H1 (cell line): ENCODE measurements around the gene WDR27. TPM values are rescaled to one million over a fixed set of nuclear protein-coding genes. Genes with fewer than 3 reads are reported as not detected.

ENCODE experiments used
- CTCF ChIA-PET: fragments of 300-600 bp; sonication (Branson Sonifier 250); formaldehyde crosslinking; loops from one replicate; lab custom pipeline; 2021; ENCODE audit not compliant: partially characterized antibody; lab: Charles Lee
- POLR2A ChIA-PET: fragments of 300-600 bp; sonication (Branson Sonifier 250); formaldehyde crosslinking; loops from one replicate; lab custom pipeline; 2021; ENCODE audit warnings: inconsistent platforms; ENCODE audit not compliant: partially characterized antibody; lab: Charles Lee
- DNase-seq, 2 experiments: peaks; one replicate each; pipeline versions ENCODE4 v3.0.0 to v3.0.0-alpha.2; 2010 to 2022; ENCODE audit warnings: low spot score in 2 of 2, low read depth in 1 of 2, mixed read lengths in 1 of 2
- FAIRE-seq: peaks from 2 replicates; lab custom pipeline; 2011; peaks lifted over from hg19 to GRCh38; lab: Jason Lieb, UNC
- H2AFZ ChIP-seq: 2 replicates; pipeline ENCODE4 v1.8.1; 2012; ENCODE audit warnings: low read length, inconsistent platforms
- H2AK5ac ChIP-seq: 2 replicates; pipeline ENCODE4 v1.6.1; 2013; ENCODE audit warnings: low read depth, low read length
- H2BK120ac ChIP-seq: replicated peaks from 2 replicates; pipeline ENCODE3; 2013; ENCODE audit warnings: low read depth, low read length, inconsistent platforms
- H2BK12ac ChIP-seq: 2 replicates; pipeline ENCODE4 v1.6.1; 2013; ENCODE audit warnings: low read depth, low read length
- H2BK15ac ChIP-seq: 2 replicates; pipeline ENCODE4 v1.6.1; 2013; ENCODE audit warnings: low read length
- H2BK20ac ChIP-seq: 2 replicates; pipeline ENCODE4 v1.6.1; 2013; ENCODE audit warnings: low read length
- H2BK5ac ChIP-seq: 2 replicates; pipeline ENCODE4 v1.6.1; 2013; ENCODE audit warnings: low read depth, low read length
- H3K14ac ChIP-seq: 2 replicates; pipeline ENCODE4 v1.6.1; 2013; ENCODE audit warnings: inconsistent platforms; ENCODE audit not compliant: insufficient read length
- H3K18ac ChIP-seq: 2 replicates; pipeline ENCODE4 v1.6.1; 2013; ENCODE audit warnings: low read length; ENCODE audit errors: extremely low read depth
- H3K23ac ChIP-seq: 2 replicates; pipeline ENCODE4 v1.6.1; 2013; ENCODE audit warnings: inconsistent platforms; ENCODE audit not compliant: insufficient read length
- H3K23me2 ChIP-seq: 2 replicates; pipeline ENCODE4 v1.6.1; 2013; ENCODE audit warnings: low read depth, low read length
- H3K27ac ChIP-seq: 2 replicates; pipeline ENCODE4 v1.6.1; 2011; ENCODE audit warnings: low read depth, low read length, inconsistent platforms
- H3K27me3 ChIP-seq, 4 experiments: replicated peaks in 1 of 4; 1 replicate in 1 of 4; 2 replicates in 3 of 4; pipeline versions ENCODE4 v1.6.1 to v1.8.1; 2011 to 2013; ENCODE audit warnings: low read length in 3 of 4, mild to moderate bottlenecking in 3 of 4, inconsistent platforms in 2 of 4, mixed read lengths in 2 of 4, moderate library complexity in 1 of 4; ENCODE audit not compliant: control insufficient read depth in 3 of 4, insufficient read depth in 3 of 4; ENCODE audit errors: extremely low read depth in 1 of 4
- H3K36me3 ChIP-seq, 4 experiments: 2 replicates each; pipeline versions ENCODE4 v1.6.1 to v1.8.1; 2011 to 2013; ENCODE audit warnings: mild to moderate bottlenecking in 4 of 4, low read length in 3 of 4, moderate library complexity in 2 of 4, control low read depth in 1 of 4, inconsistent platforms in 1 of 4; ENCODE audit not compliant: insufficient read depth in 4 of 4, control insufficient read depth in 2 of 4
- H3K4ac ChIP-seq: replicated peaks from 2 replicates; pipeline ENCODE3; 2013; ENCODE audit warnings: low read length, low read depth, mixed read lengths, inconsistent platforms; ENCODE audit not compliant: insufficient read length
- H3K4me1 ChIP-seq, 4 experiments: replicated peaks in 1 of 4; 1 replicate in 1 of 4; 2 replicates in 3 of 4; pipeline versions ENCODE4 v1.6.1 to v1.8.1; 2011 to 2013; ENCODE audit warnings: low read length in 3 of 4, inconsistent platforms in 2 of 4, mixed read lengths in 1 of 4; ENCODE audit not compliant: insufficient read depth in 4 of 4, control insufficient read depth in 3 of 4
- H3K4me2 ChIP-seq, 2 experiments: 2 replicates each; pipeline versions ENCODE4 v1.6.1 to v1.8.1; 2011 to 2013; ENCODE audit warnings: low read depth in 2 of 2, low read length in 2 of 2, control low read depth in 1 of 2, inconsistent platforms in 1 of 2, mild to moderate bottlenecking in 1 of 2; ENCODE audit not compliant: insufficient read depth in 1 of 2
- H3K4me3 ChIP-seq, 4 experiments: fragments of 200-600, 300-600 bp in 1 of 4; sonication (generic), shearing (Covaris generic), sonication (Bioruptor Twin) in 1 of 4; 2 replicates each; pipeline versions ENCODE4 v1.5.1 to v1.8.1; 2011 to 2016; ENCODE audit warnings: low read length in 4 of 4, low read depth in 3 of 4, control low read depth in 2 of 4, inconsistent platforms in 2 of 4, mild to moderate bottlenecking in 2 of 4, mixed read lengths in 1 of 4, moderate library complexity in 1 of 4; ENCODE audit not compliant: insufficient read depth in 2 of 4; ENCODE audit errors: extremely low read depth in 1 of 4
- H3K56ac ChIP-seq: replicated peaks from 2 replicates; pipeline ENCODE3; 2013; ENCODE audit warnings: low read depth, mild to moderate bottlenecking, mixed read lengths, low read length, inconsistent platforms; ENCODE audit not compliant: insufficient read length
- H3K79me1 ChIP-seq: 2 replicates; pipeline ENCODE4 v1.6.1; 2013; ENCODE audit warnings: low read depth, low read length, control low read depth
- H3K79me2 ChIP-seq, 2 experiments: 2 replicates each; pipeline versions ENCODE4 v1.6.1 to v1.8.1; 2012 to 2013; ENCODE audit warnings: low read length in 2 of 2, mild to moderate bottlenecking in 2 of 2, inconsistent platforms in 1 of 2; ENCODE audit not compliant: insufficient read depth in 2 of 2, control insufficient read depth in 1 of 2
- H3K9ac ChIP-seq, 4 experiments: replicated peaks in 1 of 4; 1 replicate in 1 of 4; 2 replicates in 3 of 4; pipeline versions ENCODE4 v1.6.1 to v1.8.1; 2011 to 2013; ENCODE audit warnings: low read depth in 3 of 4, low read length in 3 of 4, control low read depth in 2 of 4, mild to moderate bottlenecking in 2 of 4, moderate library complexity in 2 of 4, inconsistent platforms in 1 of 4; ENCODE audit errors: extremely low read depth in 1 of 4
- H3K9me3 ChIP-seq, 2 experiments: 2 replicates each; pipeline versions ENCODE4 v1.6.1 to v1.8.1; 2012 to 2013; ENCODE audit warnings: mild to moderate bottlenecking in 2 of 2, moderate library complexity in 2 of 2, control low read depth in 1 of 2, inconsistent platforms in 1 of 2, low read depth in 1 of 2, low read length in 1 of 2, mixed read lengths in 1 of 2; ENCODE audit not compliant: insufficient read depth in 2 of 2
- H4K20me1 ChIP-seq, 2 experiments: replicated peaks in 1 of 2; 2 replicates each; pipeline versions ENCODE3 to v1.8.1; 2011 to 2013; ENCODE audit warnings: inconsistent platforms in 2 of 2, low read length in 2 of 2, mild to moderate bottlenecking in 1 of 2; ENCODE audit not compliant: insufficient read depth in 2 of 2, control insufficient read depth in 1 of 2
- H4K5ac ChIP-seq: 2 replicates; pipeline ENCODE4 v1.6.1; 2013; ENCODE audit warnings: low read length, low read depth, mixed read lengths, inconsistent platforms; ENCODE audit not compliant: insufficient read length
- H4K8ac ChIP-seq: 2 replicates; pipeline ENCODE4 v1.8.0; 2013; ENCODE audit warnings: mild to moderate bottlenecking, moderate library complexity, low read length, inconsistent platforms; ENCODE audit not compliant: insufficient read depth; ENCODE audit errors: extremely low read depth
- H4K91ac ChIP-seq: replicated peaks from 2 replicates; pipeline ENCODE3; 2013; ENCODE audit warnings: low read length, mixed read lengths, inconsistent platforms; ENCODE audit not compliant: insufficient read length
- BACH1 ChIP-seq: IDR thresholded peaks from 2 replicates; pipeline ENCODE4 v1.6.1; 2012; ENCODE audit warnings: low read length, improper control_type of control experiment
- CBX8 ChIP-seq: fragments of 300-800, 300-1000 bp; sonication (generic); IDR thresholded peaks from 2 replicates; pipeline ENCODE4 v1.7.1; 2016; ENCODE audit warnings: low read depth, low read length, borderline replicate concordance
- CEBPB ChIP-seq: IDR thresholded peaks from 2 replicates; pipeline ENCODE4 v1.6.1; 2012; ENCODE audit warnings: low read depth, low read length
- CHD1 ChIP-seq: IDR thresholded peaks from 2 replicates; pipeline ENCODE4 v1.6.1; 2012; ENCODE audit warnings: low read depth, low read length, improper control_type of control experiment
- CTCF ChIP-seq, 3 experiments: IDR thresholded peaks; 1 replicate in 2 of 3; 2 replicates in 1 of 3; pipeline versions ENCODE4 v1.5.1 to v1.6.1; 2011; ENCODE audit warnings: low read length in 3 of 3, mild to moderate bottlenecking in 3 of 3, inconsistent platforms in 2 of 3, low read depth in 1 of 3, moderate library complexity in 1 of 3; ENCODE audit not compliant: insufficient read depth in 1 of 3; ENCODE audit errors: control extremely low read depth in 1 of 3
- EP300 ChIP-seq, 2 experiments: IDR thresholded peaks; 1 replicate in 1 of 2; 2 replicates in 1 of 2; pipeline ENCODE4 v1.6.1; 2011 to 2012; ENCODE audit warnings: low read depth in 2 of 2, low read length in 2 of 2, mild to moderate bottlenecking in 2 of 2, borderline replicate concordance in 1 of 2, inconsistent platforms in 1 of 2, moderate library complexity in 1 of 2
- KDM4A ChIP-seq: IDR thresholded peaks from one replicate; pipeline ENCODE4 v1.7.1; 2012; ENCODE audit warnings: low read depth, mild to moderate bottlenecking, moderate library complexity, low read length, inconsistent platforms; ENCODE audit not compliant: severe bottlenecking
- MAFK ChIP-seq: IDR thresholded peaks from 2 replicates; pipeline ENCODE4 v1.6.1; 2012; ENCODE audit warnings: low read depth, mild to moderate bottlenecking, improper control_type of control experiment, low read length
- SIRT6 ChIP-seq: IDR thresholded peaks from one replicate; pipeline ENCODE4 v1.7.1; 2012; ENCODE audit warnings: low read length, inconsistent platforms
- SRF ChIP-seq: IDR thresholded peaks from 2 replicates; pipeline ENCODE4 v1.6.1; 2011; ENCODE audit warnings: mild to moderate bottlenecking, low read depth, low read length, moderate library complexity
- TCF12 ChIP-seq: IDR thresholded peaks from 2 replicates; pipeline ENCODE4 v1.6.1; 2011; ENCODE audit warnings: low read depth, mild to moderate bottlenecking, low read length
- WGBS, 2 experiments: shearing (Covaris generic) in 1 of 2; methylation state at CpG; one replicate each; pipeline versions ENCODE4 v1.1.6 to v1.1.7; 2013 to 2015; ENCODE audit warnings: low lambda C conversion rate in 2 of 2, mixed read lengths in 2 of 2, inconsistent platforms in 1 of 2, low coverage in 1 of 2, missing lambda C conversion rate in 1 of 2; ENCODE audit not compliant: insufficient replicate concordance in 2 of 2, insufficient coverage in 1 of 2, insufficient read length in 1 of 2; ENCODE audit errors: extremely low coverage in 1 of 2, missing lambda C conversion rate in 1 of 2; 5-methylcytosine and 5-hydroxymethylcytosine counted together
- polyA plus RNA-seq, 7 experiments: library from polyadenylated mRNA; depleted of rRNA in 3 of 7; stranded (reverse) in 5 of 7; unstranded in 2 of 7; fragments of >200 nt in 5 of 7; fragments of 200-250 nt in 2 of 7; gene quantifications; 1 replicate in 5 of 7; 2 replicates in 1 of 7; 4 replicates in 1 of 7; pipeline versions ENCODE4 v1.2.1 to v1.2.3, GENCODE V29; 2011 to 2013; ENCODE audit warnings: missing spikeins in 2 of 7, mixed read lengths in 2 of 7
- total RNA-seq: library from RNA; stranded (reverse); fragmentation: NEBNext Ultra II Directional; extraction: Animal tissue kit (Norgen Biotek cat#: 25700); gene quantifications from 2 replicates; pipeline ENCODE4 v1.2.1, GENCODE V29; 2021

WDR27 gene
- total and polyA plus RNA-seq, 2 of the 8 experiments (the other 6 are each of a cell fraction or from before 2014, with no cell fraction given) = 53.6 to 68.6 TPM

- Histone ChIP-seq H3K79me2 (no peaks in the 10 kb centered on the region), H3K9ac (no peak overlapping the region), H3K79me1 (no peaks in the 10 kb centered on the region), H2BK20ac (no peak overlapping the region), H3K27ac (no peak overlapping the region), H4K8ac (no peak overlapping the region), H4K5ac (no peak overlapping the region), H3K27me3 (no peaks in the 10 kb centered on the region), H3K4me2 (no peak overlapping the region), H3K4ac (no peak overlapping the region), H2BK120ac (no peak overlapping the region), H3K4me3 (no peak overlapping the region), H3K14ac (no peak overlapping the region), H3K4me1 (no peaks in the 10 kb centered on the region), H2BK5ac (no peak overlapping the region), H4K91ac (no peak overlapping the region), H2BK12ac (no peak overlapping the region), H2AFZ (no peak overlapping the region), H3K23ac (no peak overlapping the region), H3K23me2 (peaks cover 12% of the 10 kb centered on the region; the same call in 1 of the 2 replicates), H2AK5ac (no peak overlapping the region), H3K9me3 (peaks cover 10 to 19% of the 10 kb centered on the region in 2 experiments), H2BK15ac (no peak overlapping the region), H4K20me1 (peaks cover 0 to 2% of the 10 kb centered on the region in 2 experiments), H3K56ac (no peak overlapping the region), H3K18ac (no peak overlapping the region), H3K36me3 (peaks cover 3 to 36% (median 19%) of the 10 kb centered on the region in 4 experiments; a peak in 6 of 8 replicates)
- ChIA-PET POLR2A (no interaction called here), CTCF (interaction anchor here (0.6 kb wide), 1 partner anchor 64 kb away, joined by 3 read pairs; no protein-coding TSS in a partner anchor)
- FAIRE-seq (no peak), DNase-seq (no peak)
- TF ChIP-seq EP300 (IDR thresholded peaks at IDR 0.05; ENCODE audit: borderline replicate concordance in 1 of 2, low read depth in 2 of 2, low read length in 2 of 2) = no peak
- no peak for TF ChIP-seq SIRT6
- TF ChIP-seq CHD1 = no peak
- TF ChIP-seq CTCF (IDR thresholded peaks at IDR 0.05; ENCODE audit: control extremely low read depth in 1 of 3, insufficient read depth in 1 of 3, low read depth in 1 of 3, low read length in 3 of 3) = no peak
- TF ChIP-seq CBX8 = no peak
- no peak for TF ChIP-seq TCF12
- TF ChIP-seq KDM4A = no peak
- TF ChIP-seq CEBPB = no peak
- no peak for TF ChIP-seq SRF
- TF ChIP-seq BACH1 = no peak
- TF ChIP-seq MAFK = no peak
- no CpG with 5 or more reads among the region's 6 CpGs for WGBS, 2 experiments
Observed at GRCh38 chr6:169650959-169651292, 50.9 kb downstream of the WDR27 start.
